Activated T-cell treated with anti-CD3 and anti-CD28 coated beads, Interleukin-2, amount 50 U/mL, for 48 hours (primary cell): ENCODE data around the gene KLF1.
"Not testable (repeated sequence)": the region's sequence is repeated elsewhere in the genome, so short reads cannot be mapped to it uniquely, and the experiment has no call there.

Source experiments
- DNase-seq, 2 experiments: peaks; one replicate each; pipeline ENCODE4 v3.0.0-alpha.2; 2020

Gene KLF1

GRCh38 chr19:12866416-12867119, 20.4 kb downstream of the KLF1 start:
- DNase-seq, result no peak

- no peak for DNase-seq
Observed at GRCh38 chr19:12865746-12866415, 21.1 kb downstream of the KLF1 start.

- no peak for DNase-seq
Observed at GRCh38 chr19:12864721-12865715, 22.0 kb downstream of the KLF1 start.

GRCh38 chr19:12864143-12864542, 22.9 kb downstream of the KLF1 start:
- DNase-seq, result no peak

GRCh38 chr19:12859546-12859945, 27.5 kb downstream of the KLF1 start:
- DNase-seq, result no peak

- no peak for DNase-seq
Observed at GRCh38 chr19:12858041-12858928, 28.7 kb downstream of the KLF1 start.

- DNase-seq, result no peak
Observed at GRCh38 chr19:12856653-12857052, 30.3 kb downstream of the KLF1 start.

GRCh38 chr19:12847159-12848139, 39.6 kb downstream of the KLF1 start:
- peak; percentile 95 to 96 for DNase-seq

- not testable (repeated sequence) for DNase-seq
Observed at GRCh38 chr19:12846613-12847012, 40.4 kb downstream of the KLF1 start.

GRCh38 chr19:12843999-12844732, 42.8 kb downstream of the KLF1 start:
- DNase-seq, result no peak

GRCh38 chr19:12843328-12843727, 43.7 kb downstream of the KLF1 start:
- no peak for DNase-seq

GRCh38 chr19:12842511-12842910, 44.5 kb downstream of the KLF1 start:
- DNase-seq, result no peak

- peak; percentile 49 to 57 for DNase-seq
Observed at GRCh38 chr19:12841094-12841493, 45.9 kb downstream of the KLF1 start.

GRCh38 chr19:12840091-12841079, 46.6 kb downstream of the KLF1 start:
- DNase-seq, result peak; percentile 83 to 84

GRCh38 chr19:12838886-12839756, 47.9 kb downstream of the KLF1 start:
- peak; percentile 33 to 43 for DNase-seq

GRCh38 chr19:12838182-12838885, 48.7 kb downstream of the KLF1 start, which contains the start of gene MAST1:
Gene MAST1 (plus strand): TSS chr19:12838515. CDS start chr19:12838573, 58 bp downstream.
- peak; percentile 62 to 78 for DNase-seq

- peak in 1 of 2 experiments; percentile 24 for DNase-seq
Observed at GRCh38 chr19:12837225-12837624, 49.8 kb downstream of the KLF1 start.
